GM12865 (cell line): Measurements from ENCODE around the gene FKBP7.
A peak's percentile ranks its signal among the peaks of the same experiment; 100 is the strongest.

Experiments used
- DNase-seq: peaks from one replicate; pipeline ENCODE4 v3.0.0; 2010; ENCODE audit warnings: low read depth
- H3K4me3 ChIP-seq: 2 replicates; pipeline ENCODE4 v1.5.1; 2011; ENCODE audit warnings: mild to moderate bottlenecking, low read depth, low read length, control low read depth
- TF ChIP-seq, protein P1 (sequence below): IDR thresholded peaks from 2 replicates; pipeline ENCODE4 v1.5.1; 2011; ENCODE audit warnings: low read length, control low read depth, low read depth, inconsistent platforms; ENCODE audit not compliant: insufficient read depth; ENCODE audit errors: missing control alignments

FKBP7 gene

DNA sequence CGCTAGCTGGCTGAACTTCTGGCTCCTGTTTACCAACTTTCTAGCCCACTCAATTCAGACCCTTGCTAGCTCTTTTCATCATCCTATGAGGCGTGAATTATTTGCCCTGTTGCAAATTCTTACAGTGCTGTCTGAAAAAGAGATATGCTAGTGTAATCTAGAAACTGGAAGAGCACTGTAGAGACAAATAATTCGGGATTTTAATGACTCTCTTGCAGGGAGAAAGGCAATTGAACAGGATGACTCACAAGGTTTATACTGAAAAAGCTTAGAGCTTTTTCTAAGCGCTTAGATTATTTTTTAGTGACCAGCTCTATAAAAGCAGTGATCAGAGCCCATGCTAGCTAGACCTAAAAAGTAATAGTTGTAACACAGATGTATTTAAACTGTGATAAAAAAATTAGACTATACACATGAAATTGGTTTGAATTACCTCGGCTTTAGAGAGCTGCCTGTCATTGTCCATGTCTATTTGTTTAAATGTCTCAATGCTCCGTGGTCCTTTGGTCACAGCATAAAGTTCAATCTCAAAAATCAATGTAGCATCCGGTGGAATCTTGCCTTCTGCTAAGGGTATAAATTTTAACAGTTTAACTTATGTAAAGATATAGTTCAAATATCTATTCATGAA lies 9.1 kb downstream of the FKBP7 start:
- TF ChIP-seq, protein P1, sequence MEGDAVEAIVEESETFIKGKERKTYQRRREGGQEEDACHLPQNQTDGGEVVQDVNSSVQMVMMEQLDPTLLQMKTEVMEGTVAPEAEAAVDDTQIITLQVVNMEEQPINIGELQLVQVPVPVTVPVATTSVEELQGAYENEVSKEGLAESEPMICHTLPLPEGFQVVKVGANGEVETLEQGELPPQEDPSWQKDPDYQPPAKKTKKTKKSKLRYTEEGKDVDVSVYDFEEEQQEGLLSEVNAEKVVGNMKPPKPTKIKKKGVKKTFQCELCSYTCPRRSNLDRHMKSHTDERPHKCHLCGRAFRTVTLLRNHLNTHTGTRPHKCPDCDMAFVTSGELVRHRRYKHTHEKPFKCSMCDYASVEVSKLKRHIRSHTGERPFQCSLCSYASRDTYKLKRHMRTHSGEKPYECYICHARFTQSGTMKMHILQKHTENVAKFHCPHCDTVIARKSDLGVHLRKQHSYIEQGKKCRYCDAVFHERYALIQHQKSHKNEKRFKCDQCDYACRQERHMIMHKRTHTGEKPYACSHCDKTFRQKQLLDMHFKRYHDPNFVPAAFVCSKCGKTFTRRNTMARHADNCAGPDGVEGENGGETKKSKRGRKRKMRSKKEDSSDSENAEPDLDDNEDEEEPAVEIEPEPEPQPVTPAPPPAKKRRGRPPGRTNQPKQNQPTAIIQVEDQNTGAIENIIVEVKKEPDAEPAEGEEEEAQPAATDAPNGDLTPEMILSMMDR, result no peak
- no peak overlapping the region for H3K4me3 ChIP-seq
- DNase-seq, result no peak

DNA sequence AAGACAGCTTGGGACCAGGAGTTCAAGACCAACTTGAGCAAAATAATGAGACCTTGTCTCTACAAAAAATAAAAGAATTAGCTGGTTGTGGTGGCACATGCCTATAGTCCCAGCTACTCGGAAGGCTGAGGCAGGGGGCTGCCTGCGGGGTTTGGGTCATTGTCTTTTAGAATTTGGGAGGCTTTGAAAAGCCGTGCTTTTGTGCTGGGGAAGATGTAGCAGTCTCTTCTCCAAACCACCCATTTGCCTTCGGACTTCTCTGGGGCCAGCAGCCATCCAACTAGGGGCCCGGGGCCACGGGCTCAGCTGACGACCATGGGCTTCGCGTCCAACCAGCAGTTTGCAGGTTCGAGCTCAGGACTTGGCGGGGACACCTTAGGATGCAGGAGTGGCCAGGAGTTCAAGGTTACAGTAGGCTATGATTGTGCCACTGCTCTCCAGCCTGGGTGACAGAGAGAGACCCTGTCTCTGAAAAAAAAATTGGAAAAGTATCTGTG lies 21.0 kb downstream of the FKBP7 start:
- DNase-seq, result no peak
- TF ChIP-seq, protein P1, result no peak
- no peak overlapping the region for H3K4me3 ChIP-seq

DNA sequence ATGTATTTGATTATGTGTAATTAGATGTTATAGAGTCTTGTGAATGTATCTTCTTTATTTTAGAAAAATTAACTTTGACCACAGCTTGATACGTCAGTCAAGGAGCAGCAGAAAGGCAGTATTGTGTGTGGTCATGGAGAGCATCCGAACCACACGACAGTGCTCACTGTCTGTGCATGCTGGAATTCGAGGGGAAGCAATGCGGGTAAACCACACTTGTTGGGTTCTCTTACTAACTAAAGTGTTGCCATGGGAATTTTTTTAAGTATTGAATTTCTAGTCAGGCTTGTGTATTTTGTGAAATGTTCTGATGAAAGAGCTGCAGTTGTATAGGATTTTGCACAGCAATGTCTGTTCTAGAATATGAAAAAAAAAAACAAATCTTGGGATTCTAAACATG lies 22.5 kb downstream of the FKBP7 start:
- TF ChIP-seq, protein P1, result no peak
- DNase-seq, result no peak
- no peak overlapping the region for H3K4me3 ChIP-seq

DNA sequence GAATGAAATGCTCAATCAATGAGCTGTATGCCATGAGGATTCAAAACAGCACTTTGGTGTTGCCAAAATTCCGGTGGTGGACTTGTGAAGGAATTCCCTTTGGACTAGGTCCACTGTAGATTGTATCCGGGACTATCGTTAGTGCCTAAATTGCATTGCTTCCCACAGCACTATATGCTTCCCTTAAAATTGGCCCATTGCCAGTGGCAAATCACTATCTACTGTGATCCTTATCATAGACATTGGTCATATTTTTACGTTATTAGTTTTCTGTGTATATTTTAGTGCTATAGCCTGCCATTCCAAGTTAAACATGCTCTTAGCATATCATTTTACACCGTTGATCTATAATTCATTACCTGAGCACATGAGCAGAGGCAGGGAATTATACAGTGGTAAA lies 25.5 kb downstream of the FKBP7 start:
- DNase-seq, result no peak
- H3K4me3 ChIP-seq, result no peak overlapping the region
- TF ChIP-seq, protein P1, result no peak

DNA sequence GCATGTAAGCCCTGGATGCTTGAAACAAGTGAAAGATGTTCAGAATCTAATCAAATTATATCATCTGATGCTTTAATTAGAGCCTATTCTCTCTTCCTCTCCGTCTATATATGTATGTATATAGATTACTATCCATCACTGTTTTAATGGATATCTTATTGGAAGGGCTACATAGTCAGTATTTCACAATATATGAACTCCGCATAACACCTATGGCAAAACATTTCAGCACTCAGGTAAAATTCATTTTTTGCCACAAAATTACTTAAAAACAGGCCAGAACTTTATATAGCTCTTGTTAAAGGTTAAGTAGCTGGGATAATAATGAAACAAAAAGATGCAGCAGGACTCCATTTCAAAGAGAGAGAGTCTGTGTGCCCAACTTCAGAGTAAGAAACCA lies 26.1 kb downstream of the FKBP7 start:
- no peak for DNase-seq
- TF ChIP-seq, protein P1, result no peak
- no peak overlapping the region for H3K4me3 ChIP-seq

DNA sequence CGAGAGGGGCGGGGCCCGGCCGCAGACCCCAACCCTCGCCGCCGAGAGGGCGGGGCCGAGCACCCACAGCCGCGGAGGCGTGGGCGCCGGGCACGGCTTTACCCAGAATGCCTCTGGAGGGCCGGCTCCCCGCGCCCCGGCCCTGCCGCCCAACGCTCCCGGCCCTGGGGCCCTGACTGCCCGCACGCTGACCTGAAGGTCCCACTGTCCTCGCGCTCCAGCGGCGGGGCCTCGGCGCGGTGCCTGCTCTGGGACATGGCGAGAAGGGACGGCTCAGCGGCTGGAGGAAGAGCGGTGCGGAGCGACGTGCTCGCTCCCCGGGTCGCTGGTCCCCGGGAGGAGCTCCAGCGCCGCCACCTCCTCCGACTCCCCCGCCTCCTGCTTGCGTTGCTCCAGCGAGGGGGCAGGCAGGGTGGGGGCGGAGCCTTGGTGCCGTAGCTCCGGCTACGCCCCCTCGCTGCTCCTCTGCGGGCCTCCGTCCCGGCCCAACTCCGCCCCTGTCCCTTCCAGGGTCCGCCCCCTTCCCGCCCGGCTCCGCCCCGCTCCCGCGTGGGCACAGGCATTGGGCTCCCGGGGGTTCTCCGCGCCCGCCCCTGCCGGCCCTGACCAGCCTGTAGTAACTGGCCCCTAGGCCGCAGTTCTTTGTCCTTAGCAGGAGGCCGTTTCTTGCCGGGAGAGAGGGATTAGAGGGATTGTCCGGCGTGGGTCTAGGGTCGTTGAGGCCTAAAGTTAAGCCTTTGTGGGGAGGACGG lies 27.4 kb downstream of the FKBP7 start, which contains the start of the genes PJVK and PRKRA:
Gene PJVK (plus strand): TSS at position 605 of the 752 bp plus-strand sequence. CDS start 2,032 bp downstream, outside the sequence.
Gene PRKRA (minus strand): TSS at position 402 of the 752 bp plus-strand sequence. CDS start 145 bp downstream, at position 257.
- DNase-seq, result peak; percentile 98
- TF ChIP-seq, protein P1, result no peak

More for the DNA sequence above, 27.4 kb downstream of the FKBP7 start, which contains the start of the genes PJVK and PRKRA:
- H3K4me3 ChIP-seq, result peak within 1 kb of the TSS; percentile 93
